Erythroblast (primary cell): Measurements from ENCODE around the gene CAPS.

ENCODE experiments used
- GATA1 ChIP-seq: IDR thresholded peaks from 2 replicates; pipeline ENCODE4 v1.6.1; 2011; ENCODE audit warnings: low read depth, mild to moderate bottlenecking, control low read depth, low read length, moderate library complexity
- POLR2A ChIP-seq: IDR thresholded peaks from 2 replicates; pipeline ENCODE4 v1.6.1; 2011; ENCODE audit warnings: mild to moderate bottlenecking, low read length

DNA sequence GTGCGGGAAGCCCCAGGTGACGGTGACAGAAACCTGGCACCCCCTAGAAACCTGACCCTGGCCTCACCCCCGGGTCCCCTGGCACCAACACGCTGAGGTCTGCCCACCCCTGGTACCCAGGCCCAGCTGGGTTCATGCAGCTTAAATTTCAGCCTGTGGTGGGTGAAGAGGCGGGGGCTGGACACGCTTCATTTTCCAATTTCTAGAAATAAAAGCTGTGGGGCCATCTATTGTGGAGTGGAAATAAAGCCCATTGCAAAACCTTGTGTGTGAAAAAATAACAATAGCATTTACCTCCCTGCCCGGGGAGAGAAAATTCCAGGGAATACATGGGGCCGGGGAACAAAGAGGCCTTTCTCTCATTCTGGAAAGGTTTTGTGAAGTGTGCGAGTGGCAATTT, 36.2 kb upstream of the CAPS start:
- TF ChIP-seq POLR2A: no peak
- TF ChIP-seq GATA1: no peak
